ENCODE results near the gene NUTM2G. TPM values are rescaled to one million over a fixed set of nuclear protein-coding genes. Genes with fewer than 3 reads are reported as not detected.
"Not testable (repeated sequence)": the region's sequence is repeated elsewhere in the genome, so short reads cannot be mapped to it uniquely, and the experiment has no call there.

NUTM2G gene, protein sequence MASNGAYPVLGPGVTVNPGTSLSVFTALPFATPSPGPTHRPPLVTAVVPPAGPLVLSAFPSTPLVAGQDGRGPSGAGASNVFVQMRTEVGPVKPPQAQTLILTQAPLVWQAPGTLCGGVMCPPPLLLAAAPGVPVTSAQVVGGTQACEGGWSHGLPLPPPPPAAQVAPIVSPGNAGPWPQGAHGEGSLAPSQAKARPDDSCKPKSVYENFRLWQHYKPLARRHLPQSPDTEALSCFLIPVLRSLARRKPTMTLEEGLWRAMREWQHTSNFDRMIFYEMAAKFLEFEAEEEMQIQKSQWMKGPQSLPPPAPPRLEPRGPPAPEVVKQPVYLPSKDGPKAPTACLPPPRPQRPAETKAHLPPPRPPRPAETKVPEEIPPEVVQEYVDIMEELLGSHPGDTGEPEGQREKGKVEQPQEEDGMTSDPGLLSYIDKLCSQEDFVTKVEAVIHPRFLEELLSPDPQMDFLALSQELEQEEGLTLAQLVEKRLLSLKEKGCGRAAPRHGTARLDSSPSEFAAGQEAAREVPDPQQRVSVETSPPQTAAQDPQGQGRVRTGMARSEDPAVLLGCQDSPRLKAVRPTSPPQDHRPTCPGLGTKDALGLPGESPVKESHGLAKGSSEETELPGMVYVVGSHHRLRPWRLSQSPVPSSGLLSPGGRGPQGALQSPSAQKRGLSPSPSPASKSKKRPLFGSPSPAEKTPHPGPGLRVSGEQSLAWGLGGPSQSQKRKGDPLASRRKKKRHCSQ
- 0.19 TPM in 1 of 2 replicates, not detected in the other for total RNA-seq (ENCODE audit: low replicate concordance)
- long read RNA-seq, result 0 reads

DNA sequence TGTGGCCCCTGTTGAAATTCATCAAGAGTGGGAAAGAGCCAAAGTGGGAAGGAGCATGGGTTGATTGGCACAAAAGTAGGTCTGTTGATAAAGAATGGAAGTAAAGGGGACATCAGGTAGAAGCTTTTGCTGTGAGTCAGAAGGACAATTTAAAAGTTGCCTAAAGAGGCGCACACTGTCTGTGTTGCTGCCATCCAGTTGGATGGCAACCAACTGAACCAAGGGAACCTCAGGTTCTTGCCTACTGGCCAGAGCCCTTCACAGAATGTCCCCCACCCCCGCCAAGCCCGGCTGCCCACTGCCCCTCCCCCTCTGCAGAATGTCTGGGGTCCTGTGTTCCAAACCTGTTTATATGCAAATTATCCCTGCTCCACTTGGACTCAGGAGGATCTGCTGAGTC lies at the start of gene NUTM2G:
Gene NUTM2G, plus strand, starts transcription at position 301 of the 400 bp plus-strand sequence. CDS start 182 bp downstream, outside the sequence.
- H3K36me3 Mint-ChIP-seq; DNase-seq (ENCODE audit: extremely low spot score, unreplicated experiment); H3K4me1 Mint-ChIP-seq (ENCODE audit: unreplicated experiment); H3K4me3 Mint-ChIP-seq; H3K9me3 Mint-ChIP-seq; H3K27ac Mint-ChIP-seq; H3K27me3 Mint-ChIP-seq: not testable (repeated sequence)

DNA sequence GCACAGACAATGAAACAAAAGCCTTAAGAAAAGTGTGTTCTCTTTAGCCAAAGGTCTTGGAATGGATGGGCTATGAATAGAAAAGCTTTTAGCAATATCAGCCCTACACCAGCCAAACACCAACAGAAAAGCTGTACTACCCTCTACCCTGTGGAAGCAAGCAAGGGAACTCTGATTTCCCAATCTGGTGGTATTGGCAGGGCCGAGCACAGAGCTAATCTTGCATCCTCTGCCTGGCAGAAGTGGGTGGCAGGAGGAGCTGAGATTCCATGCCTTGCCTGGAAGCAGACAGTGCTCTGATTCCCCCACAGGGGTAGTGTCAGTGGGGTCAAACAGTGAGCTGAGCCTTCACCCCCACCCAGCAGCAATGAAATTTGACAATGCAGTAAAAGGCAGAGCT lies 44.7 kb upstream of the NUTM2G start:
- Mint-ChIP-seq H3K27ac (no peak overlapping the region), H3K27me3 (no peaks in the 10 kb centered on the region), H3K4me3 (no peak overlapping the region), H3K9me3 (no peaks in the 10 kb centered on the region), H3K4me1 (ENCODE audit: unreplicated experiment) (no peaks in the 10 kb centered on the region), H3K36me3 (no peaks in the 10 kb centered on the region)
- TF ChIP-seq, protein P1, sequence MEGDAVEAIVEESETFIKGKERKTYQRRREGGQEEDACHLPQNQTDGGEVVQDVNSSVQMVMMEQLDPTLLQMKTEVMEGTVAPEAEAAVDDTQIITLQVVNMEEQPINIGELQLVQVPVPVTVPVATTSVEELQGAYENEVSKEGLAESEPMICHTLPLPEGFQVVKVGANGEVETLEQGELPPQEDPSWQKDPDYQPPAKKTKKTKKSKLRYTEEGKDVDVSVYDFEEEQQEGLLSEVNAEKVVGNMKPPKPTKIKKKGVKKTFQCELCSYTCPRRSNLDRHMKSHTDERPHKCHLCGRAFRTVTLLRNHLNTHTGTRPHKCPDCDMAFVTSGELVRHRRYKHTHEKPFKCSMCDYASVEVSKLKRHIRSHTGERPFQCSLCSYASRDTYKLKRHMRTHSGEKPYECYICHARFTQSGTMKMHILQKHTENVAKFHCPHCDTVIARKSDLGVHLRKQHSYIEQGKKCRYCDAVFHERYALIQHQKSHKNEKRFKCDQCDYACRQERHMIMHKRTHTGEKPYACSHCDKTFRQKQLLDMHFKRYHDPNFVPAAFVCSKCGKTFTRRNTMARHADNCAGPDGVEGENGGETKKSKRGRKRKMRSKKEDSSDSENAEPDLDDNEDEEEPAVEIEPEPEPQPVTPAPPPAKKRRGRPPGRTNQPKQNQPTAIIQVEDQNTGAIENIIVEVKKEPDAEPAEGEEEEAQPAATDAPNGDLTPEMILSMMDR (conservative IDR thresholded peaks at IDR 0.05), result no peak
- no peak for DNase-seq (ENCODE audit: extremely low spot score, unreplicated experiment)

DNA sequence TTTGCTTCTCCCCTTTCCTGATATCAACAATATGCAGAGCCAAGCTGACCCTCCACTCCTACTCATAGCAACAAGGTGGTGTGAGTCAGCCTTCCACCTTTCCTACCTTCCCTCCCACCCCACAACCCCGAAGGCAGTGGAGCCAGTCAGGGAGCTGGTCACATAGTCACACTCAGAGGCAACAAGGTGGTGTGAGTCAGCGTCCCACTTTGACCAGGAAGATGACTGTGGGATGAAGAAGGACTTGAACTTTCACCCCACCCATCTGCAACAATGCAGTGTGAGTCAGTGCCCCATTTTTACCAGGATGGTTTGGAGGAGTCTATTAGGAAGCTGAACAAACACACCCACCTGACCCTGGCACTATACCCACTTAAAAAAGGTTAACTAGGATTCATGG lies 44.2 kb upstream of the NUTM2G start:
- Mint-ChIP-seq H3K27me3 (no peaks in the 10 kb centered on the region), H3K36me3 (no peaks in the 10 kb centered on the region), H3K4me3 (no peak overlapping the region), H3K27ac (no peak overlapping the region), H3K4me1 (ENCODE audit: unreplicated experiment) (no peaks in the 10 kb centered on the region), H3K9me3 (no peaks in the 10 kb centered on the region)
- TF ChIP-seq, protein P1 (conservative IDR thresholded peaks at IDR 0.05), result no peak
- DNase-seq (ENCODE audit: extremely low spot score, unreplicated experiment), result no peak

DNA sequence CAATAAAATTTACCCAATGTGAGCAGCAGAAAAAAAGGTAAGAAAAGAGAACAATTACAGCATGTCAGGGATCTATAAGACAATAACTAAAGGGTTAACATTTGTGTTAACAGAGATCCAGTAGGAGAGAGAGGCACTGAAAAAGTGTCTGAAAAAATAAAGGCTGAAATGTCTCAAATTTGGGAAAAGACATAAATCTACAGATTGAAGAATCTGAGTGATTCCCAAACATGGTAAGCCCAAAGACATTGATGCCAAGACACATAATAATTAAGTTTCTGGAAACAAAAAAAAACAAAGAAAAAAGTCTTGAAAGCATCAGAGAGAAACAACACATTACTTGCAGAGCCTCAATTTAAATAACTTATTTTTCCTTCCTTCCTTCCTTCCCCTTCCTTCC lies 43.2 kb upstream of the NUTM2G start:
- Mint-ChIP-seq H3K4me1 (ENCODE audit: unreplicated experiment) (no peaks in the 10 kb centered on the region), H3K36me3 (no peaks in the 10 kb centered on the region), H3K9me3 (no peaks in the 10 kb centered on the region), H3K4me3 (no peak overlapping the region), H3K27ac (no peak overlapping the region), H3K27me3 (no peaks in the 10 kb centered on the region)
- TF ChIP-seq, protein P1 (conservative IDR thresholded peaks at IDR 0.05), result no peak
- DNase-seq (ENCODE audit: extremely low spot score, unreplicated experiment), result no peak

DNA sequence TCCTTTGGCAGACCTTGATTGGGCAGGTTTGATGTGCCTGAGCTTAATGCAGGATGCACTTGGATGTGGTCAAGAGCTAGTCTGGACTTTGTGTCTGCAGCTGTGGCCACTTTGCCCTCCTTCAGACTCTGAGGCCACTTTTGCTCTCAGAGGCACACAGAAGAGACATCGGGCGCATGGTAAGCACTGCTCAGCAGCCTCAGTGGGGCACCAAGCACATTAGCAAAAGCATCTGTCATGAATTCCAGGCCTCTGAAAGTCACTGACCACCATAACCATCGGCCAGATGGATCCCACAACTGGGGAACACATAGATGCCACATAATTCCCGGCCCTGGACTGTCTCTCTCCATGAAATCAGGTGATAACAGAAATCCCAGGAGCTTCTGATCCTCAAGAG lies 40.1 kb upstream of the NUTM2G start:
- Mint-ChIP-seq H3K27ac (no peak overlapping the region), H3K36me3 (peaks cover 10% of the 10 kb centered on the region), H3K9me3 (no peaks in the 10 kb centered on the region), H3K4me1 (ENCODE audit: unreplicated experiment) (no peaks in the 10 kb centered on the region), H3K4me3 (no peak overlapping the region), H3K27me3 (no peaks in the 10 kb centered on the region)
- DNase-seq (ENCODE audit: extremely low spot score, unreplicated experiment), result no peak
- TF ChIP-seq, protein P1 (conservative IDR thresholded peaks at IDR 0.05), result no peak

DNA sequence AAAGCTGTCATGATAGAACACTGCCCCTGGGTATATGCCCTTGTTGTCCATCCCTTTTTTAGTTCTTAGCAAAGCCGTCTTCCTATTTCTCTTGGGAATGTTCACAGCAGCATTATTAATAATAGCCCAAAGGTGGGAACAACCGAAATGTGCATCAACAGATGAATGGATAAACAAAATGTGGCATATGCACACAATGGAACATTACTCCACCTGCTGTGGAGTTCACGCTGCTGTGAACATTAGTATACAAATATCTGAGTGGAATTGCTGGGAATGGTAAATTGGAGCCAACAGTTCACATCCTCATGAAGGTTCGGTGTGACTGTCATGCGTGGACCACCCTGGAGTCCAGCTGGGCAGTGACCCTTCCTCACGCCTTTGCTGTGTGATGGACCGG lies 36.5 kb upstream of the NUTM2G start:
- Mint-ChIP-seq H3K9me3 (no peaks in the 10 kb centered on the region), H3K27ac (no peak overlapping the region), H3K4me3 (no peak overlapping the region), H3K4me1 (ENCODE audit: unreplicated experiment) (no peaks in the 10 kb centered on the region), H3K36me3 (peaks cover 22% of the 10 kb centered on the region), H3K27me3 (no peaks in the 10 kb centered on the region)
- DNase-seq (ENCODE audit: extremely low spot score, unreplicated experiment), result no peak
- TF ChIP-seq, protein P1 (conservative IDR thresholded peaks at IDR 0.05), result no peak

DNA sequence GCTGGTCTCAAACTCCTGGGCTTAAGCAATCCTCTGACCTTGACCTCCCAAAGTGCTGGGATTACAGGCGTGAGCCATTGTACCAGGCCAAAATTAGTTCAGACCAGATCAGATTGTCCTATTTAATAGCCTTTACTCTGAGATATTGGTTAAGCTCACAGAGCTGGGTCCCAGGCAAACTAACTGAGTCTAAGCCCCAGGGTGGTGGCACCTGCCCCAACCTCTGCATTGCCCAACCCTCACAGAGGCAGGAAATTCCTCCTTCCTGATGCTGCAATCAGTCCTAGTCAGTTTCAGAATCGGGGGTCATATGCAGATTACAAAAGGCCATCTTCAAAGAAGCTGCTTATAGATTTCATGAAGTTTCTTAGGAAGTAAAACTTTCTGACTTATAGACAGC lies 28.6 kb upstream of the NUTM2G start:
- not testable (repeated sequence) for H3K36me3 Mint-ChIP-seq; DNase-seq (ENCODE audit: extremely low spot score, unreplicated experiment); H3K4me1 Mint-ChIP-seq (ENCODE audit: unreplicated experiment); H3K9me3 Mint-ChIP-seq; H3K27ac Mint-ChIP-seq; H3K27me3 Mint-ChIP-seq; H3K4me3 Mint-ChIP-seq

DNA sequence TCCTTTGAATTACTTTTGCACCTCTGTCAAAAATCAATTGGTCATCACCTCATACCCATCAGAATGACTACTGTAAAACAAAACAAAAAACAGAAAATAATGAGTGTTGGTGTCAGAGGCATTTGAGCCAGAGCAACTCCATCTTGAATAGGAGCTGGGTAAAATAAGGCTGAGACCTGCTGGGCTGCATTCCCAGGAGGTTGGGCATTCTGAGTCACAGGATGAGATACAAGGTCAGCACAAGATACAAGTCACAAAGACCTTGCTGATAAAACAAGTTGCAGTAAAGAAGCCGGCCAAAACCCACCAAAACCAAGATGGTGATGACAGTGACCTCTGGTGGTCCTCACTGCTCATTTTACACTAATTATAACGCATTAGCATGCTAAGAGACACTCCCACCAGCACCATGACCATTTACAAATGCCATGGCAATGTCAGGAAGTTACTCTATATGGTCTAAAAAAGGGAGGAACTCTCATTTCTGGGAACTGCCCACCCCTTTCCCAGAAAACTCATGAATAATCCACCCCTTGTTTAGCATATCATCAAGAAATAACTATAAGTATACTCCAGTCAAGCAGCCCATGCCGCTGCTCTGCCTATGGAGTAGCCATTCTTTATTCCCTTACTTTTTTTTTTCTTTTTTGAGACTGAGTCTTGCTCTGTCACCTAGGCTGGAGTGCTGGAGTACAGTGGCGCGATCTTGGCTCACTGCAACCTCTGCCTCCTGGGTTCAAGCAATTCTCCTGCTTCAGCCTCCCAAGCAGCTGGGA lies 23.5 kb upstream of the NUTM2G start:
- DNase-seq (ENCODE audit: extremely low spot score, unreplicated experiment); H3K9me3 Mint-ChIP-seq; H3K27ac Mint-ChIP-seq; H3K27me3 Mint-ChIP-seq; H3K4me1 Mint-ChIP-seq (ENCODE audit: unreplicated experiment); H3K36me3 Mint-ChIP-seq; H3K4me3 Mint-ChIP-seq: not testable (repeated sequence)

Data from type B pancreatic cell (in vitro differentiated cells).